PFSK-1 (cell line): ENCODE results near the gene AUTS2.

Source experiments
- FOXP2 ChIP-seq: optimal IDR thresholded peaks from 2 replicates; pipeline ENCODE3; 2011; ENCODE audit warnings: borderline replicate concordance, control low read depth, inconsistent platforms; ENCODE audit not compliant: insufficient read depth; ENCODE audit errors: extremely low read length, extremely low read depth
- POLR2AphosphoS5 ChIP-seq: IDR thresholded peaks from 2 replicates; pipeline ENCODE4 v1.6.1; 2012; ENCODE audit warnings: low read depth, mild to moderate bottlenecking, control low read depth, low read length, moderate library complexity
- SIN3A ChIP-seq: IDR thresholded peaks from 2 replicates; pipeline ENCODE4 v1.6.1; 2012; ENCODE audit warnings: mild to moderate bottlenecking, low read length, moderate library complexity, borderline replicate concordance; ENCODE audit not compliant: insufficient read depth
- TAF1 ChIP-seq: IDR thresholded peaks from 2 replicates; pipeline ENCODE4 v1.6.1; 2012; ENCODE audit warnings: low read length, control low read depth, borderline replicate concordance; ENCODE audit not compliant: insufficient read depth
- TF ChIP-seq, protein P1 (sequence below), 2 experiments: IDR thresholded peaks; 2 replicates each; pipeline versions ENCODE4 v1.6.1 to v1.8.0; 2011 to 2012; ENCODE audit warnings: low read depth in 2 of 2, low read length in 2 of 2, control low read depth in 1 of 2, inconsistent platforms in 1 of 2, mild to moderate bottlenecking in 1 of 2, moderate library complexity in 1 of 2; ENCODE audit not compliant: insufficient read depth in 1 of 2

AUTS2 gene

DNA sequence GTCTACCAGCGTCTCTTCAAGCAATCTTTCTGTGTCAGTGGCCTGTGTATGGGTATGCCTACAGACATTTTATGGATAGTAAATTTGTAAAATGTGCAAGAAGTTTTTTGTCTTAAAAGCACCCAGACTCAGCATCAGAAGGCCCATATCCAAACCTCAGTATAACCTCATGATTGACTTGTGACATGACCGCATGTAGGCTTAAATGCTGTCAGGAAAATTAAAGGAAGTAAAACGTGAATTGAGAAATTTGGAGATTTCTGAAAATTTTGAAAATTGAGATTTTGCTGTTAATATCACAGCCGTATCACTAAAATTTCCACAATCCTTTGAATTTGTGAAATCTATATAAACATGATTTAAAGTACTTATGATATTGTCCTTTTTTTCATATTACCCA is 410.2 kb downstream of the AUTS2 start:
- TF ChIP-seq TAF1 (no peak), SIN3A (no peak), FOXP2 (no peak), POLR2AphosphoS5 (no peak)
- TF ChIP-seq, protein P1, sequence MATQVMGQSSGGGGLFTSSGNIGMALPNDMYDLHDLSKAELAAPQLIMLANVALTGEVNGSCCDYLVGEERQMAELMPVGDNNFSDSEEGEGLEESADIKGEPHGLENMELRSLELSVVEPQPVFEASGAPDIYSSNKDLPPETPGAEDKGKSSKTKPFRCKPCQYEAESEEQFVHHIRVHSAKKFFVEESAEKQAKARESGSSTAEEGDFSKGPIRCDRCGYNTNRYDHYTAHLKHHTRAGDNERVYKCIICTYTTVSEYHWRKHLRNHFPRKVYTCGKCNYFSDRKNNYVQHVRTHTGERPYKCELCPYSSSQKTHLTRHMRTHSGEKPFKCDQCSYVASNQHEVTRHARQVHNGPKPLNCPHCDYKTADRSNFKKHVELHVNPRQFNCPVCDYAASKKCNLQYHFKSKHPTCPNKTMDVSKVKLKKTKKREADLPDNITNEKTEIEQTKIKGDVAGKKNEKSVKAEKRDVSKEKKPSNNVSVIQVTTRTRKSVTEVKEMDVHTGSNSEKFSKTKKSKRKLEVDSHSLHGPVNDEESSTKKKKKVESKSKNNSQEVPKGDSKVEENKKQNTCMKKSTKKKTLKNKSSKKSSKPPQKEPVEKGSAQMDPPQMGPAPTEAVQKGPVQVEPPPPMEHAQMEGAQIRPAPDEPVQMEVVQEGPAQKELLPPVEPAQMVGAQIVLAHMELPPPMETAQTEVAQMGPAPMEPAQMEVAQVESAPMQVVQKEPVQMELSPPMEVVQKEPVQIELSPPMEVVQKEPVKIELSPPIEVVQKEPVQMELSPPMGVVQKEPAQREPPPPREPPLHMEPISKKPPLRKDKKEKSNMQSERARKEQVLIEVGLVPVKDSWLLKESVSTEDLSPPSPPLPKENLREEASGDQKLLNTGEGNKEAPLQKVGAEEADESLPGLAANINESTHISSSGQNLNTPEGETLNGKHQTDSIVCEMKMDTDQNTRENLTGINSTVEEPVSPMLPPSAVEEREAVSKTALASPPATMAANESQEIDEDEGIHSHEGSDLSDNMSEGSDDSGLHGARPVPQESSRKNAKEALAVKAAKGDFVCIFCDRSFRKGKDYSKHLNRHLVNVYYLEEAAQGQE (IDR thresholded peaks at IDR 0.05; ENCODE audit: insufficient read depth in 1 of 2, low read depth in 2 of 2, low read length in 2 of 2) = no peak

DNA sequence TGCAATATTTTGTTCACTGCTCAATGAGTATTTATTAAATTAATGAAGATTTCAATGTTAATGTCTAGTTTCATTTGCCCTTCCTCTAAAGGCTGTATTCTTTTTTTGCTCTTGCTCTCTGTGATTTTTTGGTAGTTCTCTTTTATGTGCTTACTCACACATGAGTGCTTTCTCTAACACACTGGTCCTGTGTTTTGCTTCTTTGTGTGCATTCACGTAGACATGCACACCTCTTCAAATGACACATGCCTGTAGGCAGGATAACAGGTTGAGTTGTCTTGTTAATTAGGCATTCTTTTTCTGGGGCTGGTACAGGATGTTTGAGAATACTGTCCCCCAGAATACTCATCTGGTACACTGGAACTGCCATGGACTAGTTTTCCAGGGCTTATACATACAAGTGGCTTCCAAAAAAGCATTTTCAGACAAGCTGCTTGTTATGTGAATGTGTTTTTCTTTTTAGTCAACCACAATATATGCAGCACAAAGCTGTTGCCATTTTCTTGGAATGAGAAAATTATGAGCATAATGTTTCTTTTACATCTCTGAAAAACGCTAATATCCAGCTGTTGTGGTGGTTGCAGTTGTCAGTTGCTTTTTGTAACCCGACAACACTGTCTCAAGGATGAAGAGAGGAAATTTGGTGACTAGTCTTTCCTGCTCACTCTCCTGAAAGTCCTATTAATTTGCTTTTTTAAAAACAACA is 416.4 kb downstream of the AUTS2 start:
- TF ChIP-seq POLR2AphosphoS5 = no peak
- no peak for TF ChIP-seq TAF1
- no peak for TF ChIP-seq SIN3A
- TF ChIP-seq, protein P1 (IDR thresholded peaks at IDR 0.05; ENCODE audit: insufficient read depth in 1 of 2, low read depth in 2 of 2, low read length in 2 of 2) = no peak
- no peak for TF ChIP-seq FOXP2

DNA sequence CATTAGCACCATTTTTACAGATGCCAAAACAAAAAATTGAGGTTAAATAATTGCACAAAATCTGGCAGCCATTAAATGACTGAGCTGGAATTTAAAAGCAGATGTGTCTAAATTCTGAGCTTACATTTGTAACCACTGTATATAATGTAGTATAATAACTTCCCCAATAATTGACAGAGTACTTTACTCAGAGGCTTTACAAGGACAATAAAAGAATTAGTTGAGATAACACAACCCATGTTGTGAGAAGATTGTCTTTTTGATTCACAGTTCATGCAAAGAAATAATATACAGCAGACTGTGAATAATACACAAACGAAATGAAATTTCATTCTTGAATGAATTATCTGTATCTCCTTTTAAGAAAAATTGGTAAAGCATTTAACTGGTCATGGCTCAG is 417.1 kb downstream of the AUTS2 start:
- TF ChIP-seq FOXP2 (no peak), POLR2AphosphoS5 (no peak), SIN3A (no peak), TAF1 (no peak)

DNA sequence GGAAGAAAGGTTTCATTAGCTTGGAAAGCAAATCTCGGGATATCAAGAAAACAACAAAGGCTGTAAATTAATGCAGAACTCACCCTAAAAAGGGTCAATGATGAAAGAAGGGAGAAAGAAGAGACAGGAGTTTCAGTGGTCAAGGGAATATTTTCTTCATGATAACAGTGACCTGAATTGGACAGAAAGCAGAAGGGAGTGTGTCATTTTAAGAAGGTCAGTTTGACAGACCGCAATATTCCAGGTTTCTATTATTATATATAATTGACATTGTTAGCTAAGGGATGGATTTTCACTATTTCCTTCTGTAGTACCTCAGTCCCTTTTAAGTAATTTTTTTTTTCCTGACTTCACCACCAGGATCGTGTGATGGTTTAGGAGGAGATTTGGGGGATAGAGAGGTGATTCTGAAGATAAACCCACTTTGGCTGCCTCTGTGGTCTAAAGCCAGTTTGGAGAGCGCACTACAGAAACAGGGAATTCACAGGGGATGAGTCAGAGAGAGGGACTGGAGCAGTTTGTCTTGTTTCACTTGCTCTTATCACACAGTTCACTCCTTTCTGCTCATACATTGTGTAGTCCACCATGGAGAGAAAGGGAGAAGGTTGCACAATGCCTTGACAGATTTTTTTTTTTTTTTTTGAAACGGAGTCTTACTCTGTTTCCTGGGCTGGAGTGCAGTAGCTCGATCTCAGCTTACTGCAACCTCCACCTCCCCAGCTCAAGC is 417.9 kb downstream of the AUTS2 start:
- TF ChIP-seq, protein P1 (IDR thresholded peaks at IDR 0.05; ENCODE audit: insufficient read depth in 1 of 2, low read depth in 2 of 2, low read length in 2 of 2) = 0 out of 4 replicates have a peak, but pooled peaks of 1 of the 2 experiments have one; percentile 23
- TF ChIP-seq POLR2AphosphoS5 (no peak), FOXP2 (no peak)

DNA sequence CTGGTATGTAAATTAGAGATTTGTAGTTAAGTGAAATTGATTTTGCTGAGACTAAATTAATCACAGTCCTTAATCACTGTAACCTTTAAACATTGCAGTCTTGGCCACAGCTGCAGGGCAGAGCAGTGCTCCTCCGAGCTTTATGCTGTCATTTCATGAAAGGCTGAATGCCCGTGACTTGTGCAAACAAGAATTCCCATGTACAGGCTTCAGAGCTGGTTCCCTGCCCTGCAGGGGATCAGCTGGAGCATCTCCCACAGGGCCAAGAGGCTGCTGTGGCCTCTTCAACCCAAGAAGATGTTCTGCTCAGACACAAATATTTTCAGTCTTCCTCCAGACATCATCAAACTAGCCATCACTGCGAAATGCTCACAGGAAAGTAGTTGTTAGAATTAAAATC is 419.1 kb downstream of the AUTS2 start:
- TF ChIP-seq POLR2AphosphoS5 = no peak
- no peak for TF ChIP-seq SIN3A
- TF ChIP-seq TAF1 = no peak
- TF ChIP-seq, protein P1 (IDR thresholded peaks at IDR 0.05; ENCODE audit: insufficient read depth in 1 of 2, low read depth in 2 of 2, low read length in 2 of 2) = no peak
- no peak for TF ChIP-seq FOXP2
